Activated T-helper 1 cell treated with anti-CD3 and anti-CD28 coated beads, Interleukin-2, amount 50 U/mL, for 16 hours (primary cell): ENCODE results near the gene SPAG6.
A peak's percentile ranks its signal among the peaks of the same experiment; 100 is the strongest.
"Not testable (repeated sequence)": the region's sequence is repeated elsewhere in the genome, so short reads cannot be mapped to it uniquely, and the experiment has no call there.

Experiments
- DNase-seq, 2 donors: peaks; one replicate each; pipeline ENCODE4 v3.0.0-alpha.2; 2020; ENCODE audit warnings: low read depth in 1 of 2, low spot score in 1 of 2

Gene SPAG6

DNA sequence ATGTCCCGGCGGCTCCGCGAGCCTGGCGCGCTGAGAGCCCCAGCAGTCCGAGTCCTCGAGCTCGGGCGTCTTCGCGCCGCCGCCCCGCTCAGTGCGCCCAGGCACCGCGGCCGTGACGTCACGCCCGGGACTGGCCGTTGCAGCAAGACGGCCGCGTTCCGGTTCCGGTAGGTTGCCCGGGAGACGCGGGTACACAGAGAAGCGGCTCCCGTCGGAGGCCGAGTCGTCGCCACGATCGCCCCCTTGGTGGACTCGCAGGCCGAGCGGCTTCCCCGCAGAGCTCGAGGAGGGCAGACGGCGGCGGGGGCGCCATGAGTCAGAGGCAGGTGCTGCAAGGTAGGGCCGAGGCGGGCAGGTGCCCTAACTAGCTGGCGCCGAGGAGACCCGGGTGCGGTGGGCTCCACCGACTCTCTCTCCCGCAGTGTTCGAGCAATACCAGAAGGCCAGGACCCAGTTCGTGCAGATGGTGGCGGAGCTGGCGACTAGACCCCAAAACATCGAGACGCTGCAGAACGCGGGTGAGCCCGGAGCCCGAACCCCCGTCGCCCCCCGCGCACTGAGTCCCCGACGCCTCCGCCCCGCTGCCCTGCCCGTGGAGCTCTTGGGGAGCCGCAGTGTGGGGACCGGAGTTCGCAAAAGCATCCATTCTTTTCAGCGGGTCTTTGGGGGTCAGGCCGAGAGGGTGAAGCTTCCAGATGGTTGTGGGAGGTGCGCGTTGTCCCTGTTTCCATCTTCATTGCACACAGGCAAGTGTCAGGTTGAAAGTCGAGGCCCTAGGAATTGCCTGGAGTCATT, at the start of gene SPAG6:
Gene SPAG6, plus strand, starts transcription at position 196 of the 795 bp plus-strand sequence. Its CDS starts 116 bp downstream, at position 312.
- DNase-seq = no peak

DNA sequence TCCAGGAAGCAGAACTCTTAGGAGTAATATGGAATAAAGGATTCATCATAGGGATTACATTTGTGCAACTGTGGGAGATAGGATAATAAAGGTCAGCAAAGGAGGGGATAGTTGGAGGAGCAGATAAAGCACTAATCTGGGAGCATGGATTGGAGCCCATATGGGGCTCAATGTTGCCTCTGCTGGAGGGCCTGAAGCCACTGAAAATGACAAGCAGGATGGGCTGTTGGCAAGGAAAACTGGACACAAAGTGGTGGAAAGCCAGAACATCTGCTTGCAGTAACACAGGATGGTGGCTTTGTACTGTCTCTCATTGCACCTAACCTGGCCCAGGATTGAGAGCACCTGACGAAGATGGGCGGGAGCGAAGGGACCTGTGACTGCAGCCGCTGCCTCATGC, 44.1 kb upstream of the SPAG6 start:
- no peak for DNase-seq

DNA sequence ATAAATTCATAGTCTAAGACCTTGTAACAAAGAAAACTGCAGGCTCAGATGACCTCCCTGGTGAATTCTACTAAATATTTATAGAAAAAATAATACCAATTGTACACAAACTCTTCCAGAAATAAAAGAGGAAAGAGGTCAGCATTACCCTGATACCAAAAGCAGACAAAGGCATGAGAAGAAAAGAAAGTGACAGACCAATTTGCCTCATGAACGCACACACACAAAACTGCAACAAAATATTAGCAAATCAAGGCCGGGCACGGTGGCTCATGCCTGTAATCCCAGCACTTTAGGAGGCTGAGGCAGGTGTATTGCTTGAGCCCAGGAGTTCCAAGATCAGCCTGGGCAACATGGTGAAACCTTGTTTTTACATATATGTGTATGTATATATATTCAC, 41.8 kb upstream of the SPAG6 start:
- DNase-seq = no peak

DNA sequence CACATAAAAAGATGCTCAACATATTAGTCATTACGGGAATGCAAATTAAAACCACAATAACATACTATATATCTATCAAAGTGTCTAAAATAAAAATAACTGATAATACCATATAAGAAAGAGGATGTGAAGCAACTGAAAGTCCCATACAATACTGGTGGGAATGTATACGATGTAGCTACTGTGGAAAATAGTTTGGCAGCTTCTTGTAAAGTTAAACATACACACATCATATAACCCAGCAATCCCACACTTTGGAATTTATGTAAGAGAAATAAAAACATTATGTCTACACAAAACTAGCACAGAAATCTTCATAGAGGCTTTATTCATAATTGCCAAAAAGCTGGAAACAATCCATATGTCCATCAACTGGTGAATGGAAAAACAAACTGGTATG, 39.6 kb upstream of the SPAG6 start:
- no peak for DNase-seq

DNA sequence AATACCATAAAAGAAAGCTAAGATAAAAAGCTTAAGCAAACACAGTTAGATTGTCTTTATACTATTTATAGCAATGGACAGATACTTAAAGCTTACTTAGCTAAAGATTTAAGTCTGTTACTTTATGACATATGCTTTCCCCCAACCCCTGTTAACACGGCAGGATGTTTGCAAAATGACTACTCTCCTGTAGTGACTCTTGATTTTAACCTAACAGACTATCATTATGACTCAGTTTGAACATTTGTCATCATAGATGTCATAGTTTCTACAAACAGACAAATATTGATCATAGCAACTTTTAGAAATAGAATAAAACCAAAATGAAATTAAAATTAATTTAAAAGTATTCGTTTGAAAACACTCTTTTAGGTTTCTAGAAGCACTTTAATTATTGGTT, 36.9 kb upstream of the SPAG6 start:
- peak in 1 of 2 donors; percentile 4 for DNase-seq

DNA sequence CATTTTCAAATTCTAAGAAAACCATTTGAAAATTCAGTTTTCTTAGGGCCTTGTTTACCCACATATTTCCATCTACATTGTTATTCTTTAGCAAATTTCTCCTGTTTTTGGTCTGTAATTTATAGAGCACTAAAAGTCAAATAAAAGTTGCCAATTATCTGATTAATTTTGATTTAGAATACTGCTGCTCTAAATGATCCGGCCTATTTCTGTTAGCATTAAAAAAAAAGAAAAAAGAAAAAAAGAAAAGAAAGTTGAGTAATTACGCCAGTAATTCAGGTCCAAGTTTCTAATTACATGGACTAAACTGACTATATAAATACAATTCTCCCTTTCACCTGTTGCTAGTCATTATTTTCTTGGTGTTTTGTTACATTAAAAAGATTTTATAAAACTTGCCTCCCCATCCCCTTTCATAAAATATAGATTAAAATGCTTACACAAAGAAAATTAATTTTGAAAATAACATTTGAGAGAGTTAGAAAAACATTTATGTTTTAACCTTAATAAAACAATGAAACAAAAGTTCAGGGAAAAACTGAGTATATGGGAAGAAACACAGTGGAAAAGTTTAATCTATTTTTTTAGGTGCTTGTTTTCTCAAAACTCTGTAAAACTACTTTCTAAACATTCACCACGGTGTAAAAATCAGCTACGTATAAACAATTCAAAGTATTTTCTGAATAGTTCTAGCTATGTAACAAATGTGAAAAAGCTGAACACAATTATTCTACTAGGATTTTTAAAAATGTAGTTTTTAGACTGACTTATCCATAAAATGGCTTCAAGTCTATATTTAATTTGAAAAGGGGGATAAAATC, 35.9 kb upstream of the SPAG6 start:
- DNase-seq = no peak

DNA sequence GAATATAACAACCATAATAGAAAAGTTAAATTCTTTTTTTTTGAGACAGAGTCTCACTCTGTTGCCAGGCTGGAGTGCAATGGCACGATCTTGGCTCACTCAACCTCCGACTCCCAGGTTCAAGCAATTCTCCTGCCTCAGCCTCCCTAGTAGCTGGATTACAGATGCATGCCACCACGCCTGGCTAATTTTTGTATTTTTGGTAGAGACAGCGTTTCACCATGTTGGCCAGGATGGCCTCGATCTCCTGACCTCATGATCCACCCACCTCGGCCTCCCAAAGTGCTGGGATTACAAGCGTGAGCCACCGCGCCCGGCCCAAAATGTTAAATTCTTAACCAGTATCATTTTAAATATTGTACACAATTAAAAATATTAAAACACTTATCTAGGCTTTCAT, 35.3 kb upstream of the SPAG6 start:
- not testable (repeated sequence) for DNase-seq

DNA sequence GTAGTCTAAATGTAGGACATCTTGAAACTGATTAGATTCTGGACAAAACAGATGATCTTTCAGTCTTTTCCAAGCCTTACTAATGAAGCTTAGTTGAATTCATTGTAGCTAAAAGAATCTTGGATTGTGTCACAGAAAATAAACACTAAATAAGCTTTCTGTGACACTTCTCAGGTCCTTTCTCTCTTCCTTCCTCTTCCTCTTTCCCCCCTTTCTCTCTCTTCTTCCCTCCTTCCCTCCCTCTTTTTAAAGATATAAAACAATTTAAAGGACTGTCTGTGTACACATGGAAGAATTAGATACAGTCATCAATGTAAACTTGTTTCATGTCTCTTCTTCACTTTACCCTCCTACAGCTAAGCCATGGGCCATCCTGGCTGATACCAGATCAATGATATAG, 34.4 kb upstream of the SPAG6 start:
- no peak for DNase-seq

DNA sequence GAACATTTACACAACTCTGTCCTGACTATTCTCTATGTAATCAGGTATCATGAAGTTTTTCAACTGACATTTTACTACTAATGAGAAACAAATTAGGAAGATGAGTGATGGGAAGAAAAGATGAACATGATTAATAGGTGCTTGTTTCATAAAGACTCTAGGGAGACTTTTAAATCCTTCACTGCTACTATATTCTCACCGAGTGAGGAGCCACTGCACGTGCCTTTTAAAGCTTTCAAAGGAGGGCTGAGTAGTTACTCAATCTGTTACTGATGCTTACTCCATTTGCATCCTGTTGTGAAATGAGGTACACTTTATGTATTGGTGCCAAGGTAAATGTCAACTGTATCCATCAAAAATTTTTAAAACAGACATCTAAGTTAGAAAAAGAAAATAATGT, 30.4 kb upstream of the SPAG6 start:
- DNase-seq = no peak

DNA sequence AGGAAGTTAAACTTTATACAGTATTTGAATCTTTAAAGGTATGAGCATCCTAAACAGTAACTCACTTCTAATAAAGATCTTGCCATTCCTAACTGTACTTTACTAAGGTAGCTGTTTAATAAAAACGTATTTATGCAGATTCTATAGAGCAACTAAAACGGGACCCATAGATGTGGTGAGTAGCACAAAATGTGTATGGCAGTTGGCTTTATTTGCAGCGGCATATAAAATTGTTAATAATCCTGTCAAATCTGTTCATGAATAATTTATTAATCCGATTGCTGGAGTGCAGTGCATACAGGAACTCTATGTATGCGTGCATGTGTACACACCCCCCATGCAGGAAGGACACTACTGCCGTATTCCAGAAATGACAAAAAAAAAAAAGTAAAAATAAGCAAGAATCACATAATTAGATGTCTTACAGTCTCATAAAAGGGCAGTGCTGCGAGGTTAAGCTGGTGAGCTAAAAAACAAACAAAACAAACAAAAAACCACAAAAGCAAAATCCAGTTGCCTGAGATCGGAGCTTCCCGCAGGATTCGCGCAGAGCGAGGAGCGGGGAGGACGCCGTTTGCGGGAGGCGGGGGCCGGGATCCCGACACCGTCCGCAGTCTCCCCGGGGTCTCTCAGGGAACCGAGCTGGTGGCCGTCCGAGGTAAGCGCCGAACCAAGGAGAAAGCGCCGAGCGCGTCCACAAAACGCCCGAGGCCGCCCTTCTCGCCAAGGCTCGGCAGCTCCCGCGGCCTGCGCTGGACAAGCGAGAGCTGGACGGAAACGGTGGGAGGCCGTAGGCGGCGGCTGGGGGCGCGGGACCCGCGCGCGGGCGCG, 29.6 kb upstream of the SPAG6 start:
- no peak for DNase-seq

DNA sequence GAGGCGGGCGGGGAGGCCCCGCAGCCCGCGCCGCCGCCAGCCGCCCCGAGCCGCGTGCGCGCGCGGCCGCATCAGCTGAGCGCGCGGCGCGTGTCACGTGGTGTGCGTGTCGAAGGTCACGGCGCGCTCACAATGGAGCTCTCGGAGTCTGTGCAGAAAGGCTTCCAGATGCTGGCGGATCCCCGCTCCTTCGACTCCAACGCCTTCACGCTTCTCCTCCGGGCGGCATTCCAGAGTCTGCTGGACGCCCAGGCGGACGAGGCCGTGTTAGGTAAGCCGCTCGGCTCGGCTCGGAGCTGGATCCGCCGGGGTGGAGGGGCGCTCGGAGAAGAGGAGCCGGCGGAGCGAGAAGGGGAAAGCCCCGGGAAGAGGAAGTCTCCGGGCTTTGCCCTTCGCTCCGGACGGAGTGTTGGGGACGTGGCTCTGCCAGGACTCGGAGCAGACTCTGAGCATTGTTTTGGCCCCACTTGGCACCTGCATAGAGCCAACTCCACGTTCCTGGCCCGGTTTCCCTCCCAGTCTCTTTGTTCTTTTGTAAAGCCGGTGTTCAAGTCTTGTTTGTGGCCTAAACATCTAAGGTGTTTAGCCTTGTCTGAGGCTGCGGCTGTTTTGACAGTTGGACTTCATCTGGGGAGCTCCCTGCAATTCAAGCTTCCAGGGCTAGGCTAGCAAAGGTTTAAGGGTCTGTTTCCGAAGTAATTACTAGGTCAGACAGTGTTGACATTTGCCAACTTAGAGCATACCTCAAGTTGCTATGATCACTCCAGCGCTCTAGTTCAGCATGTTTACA, 28.8 kb upstream of the SPAG6 start, which contains the start of gene COMMD3:
Gene COMMD3, plus strand, starts transcription at position 103 of the 790 bp plus-strand sequence. Its CDS starts 30 bp downstream, at position 133.
- peak; percentile 59 to 62 for DNase-seq

DNA sequence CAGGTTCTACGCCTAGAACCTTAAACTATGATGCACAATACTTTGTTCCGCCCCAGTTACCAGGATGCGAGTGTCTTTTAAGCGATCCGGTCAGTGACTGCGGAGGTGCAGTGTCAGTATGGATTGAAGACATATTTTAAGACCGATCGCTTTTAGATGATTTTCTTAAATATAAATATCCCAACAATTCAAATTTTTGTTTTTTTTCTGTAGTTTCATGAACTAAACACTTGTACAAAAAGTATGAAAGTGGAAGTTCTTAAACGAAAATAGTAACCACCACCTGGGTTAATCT, 28.3 kb upstream of the SPAG6 start:
- no peak for DNase-seq

DNA sequence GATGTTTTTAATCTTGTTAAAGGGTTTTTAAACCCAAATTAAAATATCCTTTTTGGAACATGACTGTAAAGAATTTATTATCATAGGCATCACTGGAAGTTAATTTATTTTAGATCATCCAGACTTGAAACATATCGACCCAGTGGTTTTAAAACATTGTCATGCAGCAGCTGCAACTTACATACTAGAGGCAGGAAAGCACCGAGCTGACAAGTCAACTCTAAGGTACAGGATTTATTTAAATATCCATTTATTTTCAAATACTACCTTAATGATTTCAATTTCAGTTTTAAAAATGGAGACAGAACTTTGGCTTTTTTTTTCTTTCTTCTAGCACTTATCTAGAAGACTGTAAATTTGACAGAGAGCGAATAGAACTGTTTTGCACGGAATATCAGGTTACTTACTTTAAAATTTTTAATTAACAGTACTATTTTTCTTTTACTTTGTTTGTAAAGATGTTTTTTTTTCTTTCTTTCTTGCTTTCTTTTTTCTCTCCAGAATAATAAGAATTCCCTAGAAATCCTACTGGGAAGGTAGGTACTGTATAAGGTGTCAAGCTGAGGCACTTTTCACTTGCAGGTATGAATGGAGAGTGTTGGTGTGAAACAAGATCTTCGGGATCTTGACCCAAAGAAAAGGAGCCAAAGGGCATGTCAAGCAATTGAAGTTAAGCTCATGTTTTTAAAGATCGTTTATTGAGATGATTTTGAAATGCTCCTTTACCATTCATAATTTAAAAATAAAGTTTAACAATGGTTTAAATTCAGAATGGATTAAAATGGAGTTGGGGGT, 27.3 kb upstream of the SPAG6 start:
- no peak for DNase-seq

DNA sequence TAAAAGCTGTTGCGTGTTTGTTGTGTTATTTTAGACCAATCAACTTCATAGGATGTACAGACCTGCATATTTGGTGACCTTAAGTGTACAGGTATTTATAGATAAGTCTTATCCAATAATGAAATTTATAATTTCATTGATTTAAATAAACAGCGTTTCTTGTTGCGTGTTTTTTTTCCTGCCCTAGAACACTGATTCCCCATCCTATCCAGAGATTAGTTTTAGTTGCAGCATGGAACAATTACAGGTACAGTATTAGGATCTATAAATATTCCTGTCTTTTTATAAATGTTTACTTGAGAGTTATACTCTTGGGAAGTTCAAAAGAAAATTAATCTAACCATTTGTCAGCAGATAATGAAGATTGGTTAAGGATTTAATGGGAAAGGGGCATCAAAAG, 26.5 kb upstream of the SPAG6 start:
- no peak for DNase-seq

DNA sequence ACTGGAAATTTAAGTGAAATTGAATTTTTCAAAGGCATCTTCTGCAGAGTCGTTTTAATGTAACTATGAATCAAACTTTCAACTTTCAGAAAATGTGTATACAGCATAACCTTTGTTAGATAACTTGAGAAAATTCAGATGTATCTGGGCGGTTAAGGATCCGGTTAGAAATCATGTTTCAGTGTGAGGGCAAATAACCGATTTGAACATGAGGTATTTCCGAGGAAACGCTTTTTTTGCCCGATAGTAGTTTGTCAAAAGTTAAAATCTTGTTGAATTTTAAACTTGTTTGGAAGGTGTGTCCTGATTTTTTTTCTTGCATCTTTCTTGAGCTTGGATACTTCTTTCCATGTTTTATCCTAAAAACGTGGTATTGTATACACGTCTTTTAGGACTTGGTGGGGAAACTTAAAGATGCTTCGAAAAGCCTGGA, 25.7 kb upstream of the SPAG6 start:
- DNase-seq = no peak

DNA sequence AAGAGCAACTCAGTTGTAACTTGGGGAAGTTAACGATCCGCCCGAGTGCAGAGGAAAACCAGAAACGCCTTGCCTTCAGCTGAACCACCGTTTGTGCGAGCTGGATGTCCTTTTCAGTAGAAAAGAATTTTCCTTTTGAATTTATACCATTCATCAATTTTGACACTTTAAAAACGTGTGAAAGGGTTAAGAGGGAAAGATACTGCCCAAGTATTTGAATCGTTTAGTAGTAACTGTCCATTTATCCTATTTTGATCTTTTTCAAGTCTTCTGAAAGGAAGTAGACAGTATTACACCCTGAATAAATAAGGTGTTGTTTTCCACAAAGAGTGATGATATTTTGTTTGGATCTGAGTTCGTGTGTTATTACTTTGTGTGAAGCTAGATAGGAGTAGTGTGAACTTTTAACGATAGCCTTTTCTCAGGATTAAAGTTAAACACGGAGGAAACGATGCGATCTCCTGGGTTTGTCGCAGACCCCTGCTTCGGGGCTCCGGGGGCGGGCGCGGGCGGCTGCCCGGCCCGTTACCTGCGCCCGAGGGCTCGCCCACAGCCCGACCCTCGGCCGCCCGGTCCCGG, 25.2 kb upstream of the SPAG6 start:
- no peak for DNase-seq

DNA sequence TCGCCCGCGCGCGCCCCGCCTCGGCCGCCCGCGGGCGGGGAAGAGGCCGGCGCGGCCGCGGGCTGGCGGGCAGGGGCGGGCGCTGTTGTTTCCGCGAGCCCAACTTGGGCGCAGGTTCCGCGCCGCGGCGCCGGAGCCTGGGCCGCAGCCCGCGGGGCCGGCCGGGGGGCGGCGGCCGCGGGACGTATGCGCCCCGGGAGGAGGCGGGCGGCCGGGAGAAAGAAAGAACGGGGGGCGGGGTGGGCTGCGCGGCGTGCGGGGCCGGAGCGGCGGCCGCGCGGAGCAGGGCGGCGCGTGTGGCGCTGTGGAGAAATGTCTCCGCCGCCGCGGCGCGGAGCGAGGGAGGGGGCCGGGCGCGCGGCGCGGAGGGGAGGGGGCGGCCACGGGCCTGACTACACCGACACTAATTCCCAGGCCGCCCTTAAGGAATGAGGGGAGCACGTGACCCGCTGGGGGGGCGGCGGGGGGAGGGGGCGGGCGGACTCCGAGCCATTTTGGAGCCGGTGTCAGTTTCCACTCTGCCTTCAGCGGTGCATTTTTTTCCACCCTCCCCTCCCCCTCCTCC, 24.6 kb upstream of the SPAG6 start, which contains the start of gene BMI1:
Gene BMI1, plus strand, starts transcription at position 509 of the 565 bp plus-strand sequence. CDS start 5,351 bp downstream, outside the sequence.
- peak; percentile 38 to 60 for DNase-seq

DNA sequence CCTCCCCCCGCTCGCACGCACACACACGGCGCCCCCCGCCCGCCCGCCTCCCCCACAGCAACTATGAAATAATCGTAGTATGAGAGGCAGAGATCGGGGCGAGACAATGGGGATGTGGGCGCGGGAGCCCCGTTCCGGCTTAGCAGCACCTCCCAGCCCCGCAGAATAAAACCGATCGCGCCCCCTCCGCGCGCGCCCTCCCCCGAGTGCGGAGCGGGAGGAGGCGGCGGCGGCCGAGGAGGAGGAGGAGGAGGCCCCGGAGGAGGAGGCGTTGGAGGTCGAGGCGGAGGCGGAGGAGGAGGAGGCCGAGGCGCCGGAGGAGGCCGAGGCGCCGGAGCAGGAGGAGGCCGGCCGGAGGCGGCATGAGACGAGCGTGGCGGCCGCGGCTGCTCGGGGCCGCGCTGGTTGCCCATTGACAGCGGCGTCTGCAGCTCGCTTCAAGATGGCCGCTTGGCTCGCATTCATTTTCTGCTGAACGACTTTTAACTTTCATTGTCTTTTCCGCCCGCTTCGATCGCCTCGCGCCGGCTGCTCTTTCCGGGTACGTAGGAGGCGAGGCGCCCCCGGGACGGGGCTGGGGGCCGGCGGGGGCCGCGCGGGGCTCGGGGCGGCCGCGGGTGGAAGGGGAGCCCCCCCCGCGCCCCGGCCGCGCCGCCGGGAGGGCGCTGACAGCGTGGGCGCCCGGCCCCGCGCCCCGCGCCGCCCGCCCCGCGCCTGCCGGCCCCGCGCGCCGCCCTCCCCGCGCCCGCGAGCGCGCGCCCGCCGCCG, 24.0 kb upstream of the SPAG6 start:
- DNase-seq = peak; percentile 22 to 49
